ENCODE data around the gene ACTR3. TPM values are rescaled to one million over a fixed set of nuclear protein-coding genes. Genes with fewer than 3 reads are reported as not detected.
A peak's percentile ranks its signal among the peaks of the same experiment; 100 is the strongest.

The ACTR3 gene
- total and polyA plus RNA-seq, 7 donors: 34.3 to 113 (median 88.1) TPM

- 44 to 52% (median 51%) methylated on average over 3 of the region's 3 CpGs for WGBS, 3 donors
These were observed 10.4 kb upstream of the ACTR3 start for GRCh38 chr2:113879457-113879856.

DNA sequence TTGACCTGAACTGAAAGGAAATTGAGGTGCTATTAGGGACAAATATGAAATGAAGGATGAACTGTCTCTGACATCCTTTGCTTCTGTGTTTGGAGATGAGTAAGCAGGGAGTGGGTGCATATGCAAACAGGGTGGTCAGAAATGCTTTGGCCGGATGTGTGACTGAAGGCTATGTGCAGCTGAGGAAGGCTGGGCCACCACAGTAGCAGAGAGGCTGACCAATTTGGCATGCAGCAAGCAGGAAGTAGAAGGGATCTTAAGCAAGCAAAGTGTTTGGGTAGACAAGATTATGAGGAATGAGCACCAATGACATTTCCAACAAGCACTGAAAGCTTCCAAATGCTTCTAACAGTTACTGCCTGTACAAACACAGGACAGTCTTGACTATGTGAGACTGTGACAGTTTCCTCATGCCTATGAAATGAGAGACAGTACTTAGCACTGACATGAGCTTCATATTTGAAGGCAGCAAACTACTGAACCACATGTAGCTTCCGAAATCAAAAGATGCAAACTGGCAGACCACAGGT lies 3.3 kb upstream of the ACTR3 start:
- DNase-seq (peak in 1 of 2 donors; percentile 32), ATAC-seq (no peak)
- Histone ChIP-seq H3K27ac (peak overlapping the region; percentile 19), H3K9me3 (no peaks in the 10 kb centered on the region), H3K27me3 (ENCODE audit: insufficient read depth in 3 of 3, low read length in 2 of 3) (no peaks in the 10 kb centered on the region), H3K4me3 (no peak overlapping the region), H3K4me1 (peaks cover 18% of the 10 kb centered on the region), H3K36me3 (ENCODE audit: insufficient read depth in 1 of 2, low read depth in 1 of 2) (no peaks in the 10 kb centered on the region)
- no peak for TF ChIP-seq CTCF (IDR thresholded peaks at IDR 0.05)
- intact Hi-C loops (cut with DNase I): loop anchor here in 1 of 2 donors (5.0 kb wide), 1 partner anchor 69 kb away; no protein-coding TSS in a partner anchor
- WGBS, 3 donors: 62 to 87% (median 62%) methylated on average over 2 of the region's 2 CpGs

More at GRCh38 chr2:113879457-113879856, 10.4 kb upstream of the ACTR3 start:
- no peak overlapping the region for H3K27ac ChIP-seq
- H3K9me3 ChIP-seq: no peaks in the 10 kb centered on the region
- peaks cover 6% of the 10 kb centered on the region for H3K4me1 ChIP-seq
- ATAC-seq: no peak
- TF ChIP-seq CTCF (IDR thresholded peaks at IDR 0.05): no peak
- no peak for DNase-seq
- no peaks in the 10 kb centered on the region for H3K36me3 ChIP-seq (ENCODE audit: insufficient read depth in 1 of 2, low read depth in 1 of 2)
- H3K27me3 ChIP-seq (ENCODE audit: insufficient read depth in 3 of 3, low read length in 2 of 3): no peaks in the 10 kb centered on the region
- intact Hi-C loops (cut with DNase I): no loop called here
- no peak overlapping the region for H3K4me3 ChIP-seq

DNA sequence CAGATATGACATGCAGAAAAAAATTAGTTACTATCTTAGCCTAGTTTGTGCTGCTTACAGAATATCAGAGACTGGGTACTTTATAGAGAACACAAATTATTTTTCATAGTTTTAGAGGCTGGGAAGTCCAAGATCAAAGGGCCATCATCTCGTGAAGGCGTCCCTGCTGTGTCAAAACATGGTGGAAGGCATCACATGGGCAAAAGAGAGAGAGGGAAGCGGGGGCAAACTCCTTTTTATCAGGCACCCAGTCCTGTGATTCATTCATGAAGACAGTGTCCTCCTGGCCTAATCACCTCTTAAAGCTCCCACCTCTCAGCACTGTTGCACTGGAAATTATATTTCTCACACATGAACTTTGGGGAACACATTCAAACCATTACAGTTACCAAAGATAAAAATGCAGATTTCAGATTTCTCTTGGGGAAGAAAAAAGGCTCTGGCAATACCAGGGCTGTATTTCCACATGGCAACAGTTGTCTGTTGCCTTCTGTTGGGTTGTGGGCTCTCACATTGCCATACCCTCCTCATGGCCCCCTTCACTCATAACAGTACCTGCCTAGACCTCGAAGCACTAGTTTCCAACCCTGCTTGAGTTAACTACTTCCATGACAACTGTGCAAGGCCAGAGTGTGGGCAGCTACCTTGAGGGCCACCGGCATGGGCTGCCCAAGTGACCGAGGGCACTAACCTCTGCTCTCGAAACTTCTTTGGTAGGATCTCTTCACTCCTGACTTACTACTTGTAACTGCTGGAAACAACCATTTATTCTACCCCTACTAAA lies 2.7 kb upstream of the ACTR3 start:
- Histone ChIP-seq H3K36me3 (ENCODE audit: insufficient read depth in 1 of 2, low read depth in 1 of 2) (no peaks in the 10 kb centered on the region), H3K4me1 (peaks cover 24% of the 10 kb centered on the region), H3K27me3 (ENCODE audit: insufficient read depth in 3 of 3, low read length in 2 of 3) (no peaks in the 10 kb centered on the region), H3K4me3 (no peak overlapping the region), H3K9me3 (no peaks in the 10 kb centered on the region), H3K27ac (peak overlapping the region; percentile 19)
- ATAC-seq (no peak), DNase-seq (no peak)
- 89 to 92% (median 92%) methylated on average over 7 of the region's 7 CpGs for WGBS, 3 donors
- no peak for TF ChIP-seq CTCF (IDR thresholded peaks at IDR 0.05)
- intact Hi-C loops (cut with DNase I): loop anchor here in 1 of 2 donors (5.0 kb wide), 1 partner anchor 70 kb away; no protein-coding TSS in a partner anchor

DNA sequence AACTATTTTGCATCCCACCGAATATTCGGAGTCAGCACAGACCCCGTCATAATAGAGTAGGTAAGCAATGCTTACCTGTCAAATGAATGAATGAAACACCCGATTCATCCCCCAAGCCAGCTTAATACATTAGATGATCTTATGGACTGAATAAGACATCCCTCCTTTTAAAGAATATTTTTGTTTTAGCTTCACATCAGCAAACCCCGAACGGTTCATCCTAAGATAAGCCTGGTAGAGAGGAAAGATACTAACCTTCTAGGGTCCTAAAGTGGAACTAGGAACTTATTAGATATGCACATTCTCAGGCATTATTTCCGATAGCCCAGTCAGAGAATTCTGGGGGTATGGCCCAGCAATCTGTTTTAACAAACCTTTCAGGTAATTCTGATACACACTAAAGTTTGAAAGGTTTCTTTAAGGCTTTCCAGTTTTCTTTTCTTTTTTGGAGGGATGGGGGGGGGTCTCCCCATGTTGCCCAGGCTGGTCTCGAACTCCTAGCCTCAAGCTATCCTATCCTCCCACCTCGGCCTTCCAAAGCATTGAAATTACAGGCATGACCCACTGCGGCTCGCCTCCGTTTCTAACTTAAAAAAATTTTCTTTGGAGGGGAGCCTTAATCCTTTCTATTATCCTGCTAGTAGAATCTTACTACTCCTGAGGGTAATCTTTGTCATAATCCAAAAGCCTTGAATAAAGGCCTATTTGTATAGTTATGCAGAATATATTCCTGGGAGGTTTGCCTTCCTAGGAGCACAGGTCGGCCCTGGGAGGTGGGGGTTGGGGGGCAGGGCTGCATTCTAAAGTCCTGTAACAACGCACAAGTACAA lies 1.0 kb upstream of the ACTR3 start:
- Histone ChIP-seq H3K27ac (peak overlapping the region; percentile 98), H3K4me3 (peak overlapping the region; percentile 92), H3K4me1 (peaks cover 39% of the 10 kb centered on the region), H3K36me3 (ENCODE audit: insufficient read depth in 1 of 2, low read depth in 1 of 2) (no peaks in the 10 kb centered on the region), H3K9me3 (no peaks in the 10 kb centered on the region), H3K27me3 (ENCODE audit: insufficient read depth in 3 of 3, low read length in 2 of 3) (no peaks in the 10 kb centered on the region)
- ATAC-seq (peak in 3 of 4 donors; percentile 6 to 37 (median 22)), DNase-seq (no peak)
- WGBS, 3 donors: 39 to 47% (median 42%) methylated on average over 14 of the region's 14 CpGs
- intact Hi-C loops (cut with DNase I): loop anchor here in 1 of 2 donors (5.0 kb wide), 1 partner anchor 72 kb away; no protein-coding TSS in a partner anchor
- no peak for TF ChIP-seq CTCF (IDR thresholded peaks at IDR 0.05)
